ENCODE measurements around the gene C1QTNF8. TPM values are rescaled to one million over a fixed set of nuclear protein-coding genes. Genes with fewer than 3 reads are reported as not detected.
A peak's percentile ranks its signal among the peaks of the same experiment; 100 is the strongest.

C1QTNF8 gene
- polyA plus RNA-seq, 2 of the 4 experiments (the other 2 are of a cell fraction): not detected

GRCh38 chr16:1055557-1055924 is 40.5 kb downstream of the C1QTNF8 start:
- WGBS (ENCODE audit: missing lambda C conversion rate): no CpG with 5 or more reads among the region's 13 CpGs
- ChIA-PET POLR2A (no interaction called here), CTCF (interaction anchor here (0.7 to 6.8 kb wide), 51 partner anchors 13 to 345 kb away, joined by 3 to 174 read pairs (median 5); partner anchors contain the start of genes CIAO3, GNG13, SOX8 and SSTR5)
- no peak for DNase-seq (ENCODE audit: low read depth in 1 of 2, low spot score in 1 of 2)
- peak in 1 of 2 experiments; percentile 12; a peak in 2 of 6 replicates for ATAC-seq
- Histone ChIP-seq H3K4me3 (no peak overlapping the region), H3K27ac (no peak overlapping the region), H3K4me1 (peaks cover 13% of the 10 kb centered on the region), H3K9me3 (peaks cover 15% of the 10 kb centered on the region; the same call in 2 of the 3 replicates), H3K4me2 (no peak overlapping the region)
- FAIRE-seq: no peak
- TF ChIP-seq HMGXB4 (CRISPR knock-in tag; IDR thresholded peaks at IDR 0.05; ENCODE audit: borderline replicate concordance): no peak
- TF ChIP-seq HES2 (IDR thresholded peaks at IDR 0.05): no peak
- TF ChIP-seq SREBF2 (IDR thresholded peaks at IDR 0.05): no peak

GRCh38 chr16:1054660-1055556 is 41.1 kb downstream of the C1QTNF8 start:
- Histone ChIP-seq H3K9me3 (peaks cover 15% of the 10 kb centered on the region; the same call in 2 of the 3 replicates), H3K4me3 (no peak overlapping the region), H3K27ac (no peak overlapping the region), H3K4me1 (peaks cover 13% of the 10 kb centered on the region), H3K4me2 (0 out of 3 replicates have a peak overlapping the region, but pooled peaks have one; percentile 18)
- 38% methylated on average over 5 of the region's 34 CpGs for WGBS (ENCODE audit: missing lambda C conversion rate)
- ChIA-PET POLR2A (no interaction called here), CTCF (interaction anchor here (0.6 to 6.8 kb wide), 53 partner anchors 13 to 345 kb away, joined by 3 to 174 read pairs (median 5); partner anchors contain the start of genes CIAO3, SOX8 and SSTR5)
- FAIRE-seq: no peak
- ATAC-seq: peak; percentile 74 to 88
- DNase-seq (ENCODE audit: low read depth in 1 of 2, low spot score in 1 of 2): peak; percentile 57 to 77
- peak; percentile 96 for TF ChIP-seq SMC3 (IDR thresholded peaks at IDR 0.05)
- no peak for TF ChIP-seq ESRRA (IDR thresholded peaks at IDR 0.05; ENCODE audit: borderline replicate concordance, low read length)
- no peak for TF ChIP-seq BCL3 (IDR thresholded peaks at IDR 0.05)
- peak; percentile 83 for TF ChIP-seq CTCF (IDR thresholded peaks at IDR 0.05)
- TF ChIP-seq RFX5 (IDR thresholded peaks at IDR 0.05): no peak
- no peak for TF ChIP-seq RNF2 (IDR thresholded peaks at IDR 0.05; ENCODE audit: borderline replicate concordance, low read depth)
- TF ChIP-seq EHF (CRISPR knock-in tag; IDR thresholded peaks at IDR 0.05): no peak
- TF ChIP-seq USF2 (IDR thresholded peaks at IDR 0.05): no peak
- peak; percentile 90 to 97 for TF ChIP-seq RAD21 (conservative IDR thresholded peaks at IDR 0.05 in 1 of 2, IDR thresholded peaks at IDR 0.05 in 1 of 2)

Measured in A549 (cell line).